ENCODE measurements around the gene NPL. TPM values are rescaled to one million over a fixed set of nuclear protein-coding genes. Genes with fewer than 3 reads are reported as not detected.

The NPL gene
- polyA plus RNA-seq, 1 donor (not counting 4 experiments of a cell fraction or from before 2014, with no cell fraction given) = 9.0 TPM

DNA sequence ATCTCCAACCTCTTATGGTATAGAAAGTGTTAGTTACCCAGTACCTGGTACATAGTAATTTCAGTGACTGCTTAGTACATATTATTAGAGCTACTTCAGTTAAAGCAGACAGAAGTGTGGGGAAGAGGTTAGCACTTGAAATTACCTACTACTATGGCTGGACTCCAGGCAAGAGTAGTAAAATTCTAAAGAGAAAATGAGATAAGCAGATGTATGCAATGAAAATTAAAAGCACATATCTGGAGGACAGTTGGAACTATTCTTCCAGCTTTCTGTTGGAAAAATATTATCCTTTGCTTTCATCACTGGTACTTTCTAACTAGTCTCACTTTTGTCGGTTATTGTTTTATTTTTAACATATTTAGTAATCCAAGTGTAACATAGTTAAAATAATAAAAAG lies 73.3 kb downstream of the NPL start:
- Histone ChIP-seq H3K4me3 (ENCODE audit: control insufficient read depth in 2 of 3, extremely low read depth in 1 of 3, insufficient read depth in 2 of 3, low read depth in 1 of 3, low read length in 3 of 3) (no peak overlapping the region), H2AFZ (ENCODE audit: control insufficient read depth, low read length) (no peak overlapping the region), H3K36me3 (ENCODE audit: control insufficient read depth in 2 of 2, extremely low read depth in 1 of 2, insufficient read depth in 2 of 2, low read length in 2 of 2) (peaks cover 31 to 77% of the 10 kb centered on the region in 2 experiments), H3K9me3 (ENCODE audit: control insufficient read depth, low read depth, low read length) (no peaks in the 10 kb centered on the region), H3K79me2 (ENCODE audit: control insufficient read depth, insufficient read depth, low read length) (peaks cover 20% of the 10 kb centered on the region), H3K4me2 (ENCODE audit: control insufficient read depth, extremely low read depth, insufficient read depth, low read depth, low read length) (no peak overlapping the region), H4K20me1 (ENCODE audit: control insufficient read depth, extremely low read depth, insufficient read depth, low read length) (no peaks in the 10 kb centered on the region), H3K9ac (ENCODE audit: control insufficient read depth, extremely low read depth, insufficient read depth, low read length) (no peak overlapping the region), H3K27ac (ENCODE audit: control insufficient read depth, insufficient read depth, low read length) (no peak overlapping the region), H3K27me3 (ENCODE audit: control insufficient read depth, extremely low read depth, insufficient read depth, low read length) (no peaks in the 10 kb centered on the region), H3K4me1 (ENCODE audit: control insufficient read depth, extremely low read depth, insufficient read depth, low read length) (no peaks in the 10 kb centered on the region), H3K9me1 (ENCODE audit: control insufficient read depth, extremely low read depth, insufficient read depth, low read length) (no peaks in the 10 kb centered on the region)
- dilution Hi-C loops (cut with MboI; ENCODE audit: extremely low pct_ligation_motif_present, low sequenced_read_pairs) = no loop called here
- FAIRE-seq (no peak), DNase-seq (ENCODE audit: low read depth, low spot score) (no peak)
- no peak for TF ChIP-seq EZH2 (IDR thresholded peaks at IDR 0.05; ENCODE audit: low read length)
- TF ChIP-seq, protein P1, sequence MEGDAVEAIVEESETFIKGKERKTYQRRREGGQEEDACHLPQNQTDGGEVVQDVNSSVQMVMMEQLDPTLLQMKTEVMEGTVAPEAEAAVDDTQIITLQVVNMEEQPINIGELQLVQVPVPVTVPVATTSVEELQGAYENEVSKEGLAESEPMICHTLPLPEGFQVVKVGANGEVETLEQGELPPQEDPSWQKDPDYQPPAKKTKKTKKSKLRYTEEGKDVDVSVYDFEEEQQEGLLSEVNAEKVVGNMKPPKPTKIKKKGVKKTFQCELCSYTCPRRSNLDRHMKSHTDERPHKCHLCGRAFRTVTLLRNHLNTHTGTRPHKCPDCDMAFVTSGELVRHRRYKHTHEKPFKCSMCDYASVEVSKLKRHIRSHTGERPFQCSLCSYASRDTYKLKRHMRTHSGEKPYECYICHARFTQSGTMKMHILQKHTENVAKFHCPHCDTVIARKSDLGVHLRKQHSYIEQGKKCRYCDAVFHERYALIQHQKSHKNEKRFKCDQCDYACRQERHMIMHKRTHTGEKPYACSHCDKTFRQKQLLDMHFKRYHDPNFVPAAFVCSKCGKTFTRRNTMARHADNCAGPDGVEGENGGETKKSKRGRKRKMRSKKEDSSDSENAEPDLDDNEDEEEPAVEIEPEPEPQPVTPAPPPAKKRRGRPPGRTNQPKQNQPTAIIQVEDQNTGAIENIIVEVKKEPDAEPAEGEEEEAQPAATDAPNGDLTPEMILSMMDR (optimal IDR thresholded peaks at IDR 0.05 in 1 of 3, IDR thresholded peaks at IDR 0.05 in 1 of 3, conservative IDR thresholded peaks at IDR 0.05 in 1 of 3; ENCODE audit: extremely low read depth in 1 of 3, insufficient read depth in 2 of 3, low read length in 3 of 3) = no peak

DNA sequence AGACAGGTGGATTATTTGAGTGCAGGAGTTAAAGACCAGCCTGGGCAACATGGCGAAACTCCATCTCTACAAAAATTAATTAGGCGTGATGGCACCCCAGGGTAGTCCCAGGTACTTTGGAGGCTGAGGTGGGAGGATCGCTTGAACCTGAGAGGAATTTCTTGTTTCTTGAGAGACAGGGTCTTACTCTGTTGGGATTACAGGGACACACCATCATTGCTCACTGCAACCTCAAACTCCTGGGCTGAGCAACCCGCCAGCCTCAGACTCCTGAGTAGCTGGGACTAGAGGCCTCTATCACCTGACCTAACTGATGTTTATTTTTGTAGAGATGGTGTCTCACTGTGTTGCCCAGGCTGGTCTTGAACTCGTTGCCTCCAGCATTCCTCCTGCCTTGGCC lies 74.4 kb downstream of the NPL start:
- dilution Hi-C loops (cut with MboI; ENCODE audit: extremely low pct_ligation_motif_present, low sequenced_read_pairs) = no loop called here
- Histone ChIP-seq H2AFZ (ENCODE audit: control insufficient read depth, low read length) (no peak overlapping the region), H3K36me3 (ENCODE audit: control insufficient read depth in 2 of 2, extremely low read depth in 1 of 2, insufficient read depth in 2 of 2, low read length in 2 of 2) (peaks cover 23 to 71% of the 10 kb centered on the region in 2 experiments), H3K9ac (ENCODE audit: control insufficient read depth, extremely low read depth, insufficient read depth, low read length) (no peak overlapping the region), H3K27ac (ENCODE audit: control insufficient read depth, insufficient read depth, low read length) (no peak overlapping the region), H3K9me1 (ENCODE audit: control insufficient read depth, extremely low read depth, insufficient read depth, low read length) (no peaks in the 10 kb centered on the region), H4K20me1 (ENCODE audit: control insufficient read depth, extremely low read depth, insufficient read depth, low read length) (no peaks in the 10 kb centered on the region), H3K79me2 (ENCODE audit: control insufficient read depth, insufficient read depth, low read length) (peaks cover 18% of the 10 kb centered on the region), H3K4me3 (ENCODE audit: control insufficient read depth in 2 of 3, extremely low read depth in 1 of 3, insufficient read depth in 2 of 3, low read depth in 1 of 3, low read length in 3 of 3) (no peak overlapping the region), H3K4me1 (ENCODE audit: control insufficient read depth, extremely low read depth, insufficient read depth, low read length) (no peaks in the 10 kb centered on the region), H3K27me3 (ENCODE audit: control insufficient read depth, extremely low read depth, insufficient read depth, low read length) (no peaks in the 10 kb centered on the region), H3K4me2 (ENCODE audit: control insufficient read depth, extremely low read depth, insufficient read depth, low read depth, low read length) (no peak overlapping the region), H3K9me3 (ENCODE audit: control insufficient read depth, low read depth, low read length) (no peaks in the 10 kb centered on the region)
- FAIRE-seq (no peak), DNase-seq (ENCODE audit: low read depth, low spot score) (no peak)
- TF ChIP-seq EZH2 (IDR thresholded peaks at IDR 0.05; ENCODE audit: low read length) = no peak
- TF ChIP-seq, protein P1 (optimal IDR thresholded peaks at IDR 0.05 in 1 of 3, IDR thresholded peaks at IDR 0.05 in 1 of 3, conservative IDR thresholded peaks at IDR 0.05 in 1 of 3; ENCODE audit: extremely low read depth in 1 of 3, insufficient read depth in 2 of 3, low read length in 3 of 3) = no peak

All from keratinocyte (primary cell).